HCT116 (cell line): ENCODE data around the gene IGFBP1. TPM values are rescaled to one million over a fixed set of nuclear protein-coding genes. Genes with fewer than 3 reads are reported as not detected.

Experiments
- ATAC-seq: fragments of 200-7000 bp; cut with Tn5 transposase; 2 replicates; pipeline ENCODE4 v1.9.1; 2020; ENCODE audit warnings: mild to moderate bottlenecking, moderate library complexity
- BruUV-seq: library from RNA; stranded (reverse); fragments of 400-500 nt; replicated peaks from 2 replicates; lab custom pipeline; 2021; lab: Mats Ljungman, UMichigan
- CTCF ChIA-PET: fragments of 300-600 bp; sonication (Branson Sonifier 250); formaldehyde crosslinking; loops from one replicate; lab custom pipeline; 2021; ENCODE audit warnings: antibody characterized with exemption; lab: Charles Lee
- POLR2A ChIA-PET: fragments of 300-600, 350-600 bp; sonication (Branson Sonifier 250); formaldehyde crosslinking; loops from one replicate; lab custom pipeline; 2021; ENCODE audit warnings: antibody characterized with exemption; lab: Charles Lee
- RAD21 ChIA-PET, 2 experiments: fragments of 300-600 bp; sonication (Branson Sonifier 250); formaldehyde crosslinking; loops; one replicate each; lab custom pipeline; 2023; ENCODE audit warnings: low total read pairs in 2 of 2; ENCODE audit not compliant: uncharacterized antibody in 2 of 2, unreplicated experiment in 2 of 2, low non-redundant PET in 1 of 2; lab: Charles Lee
- DNase-seq: peaks from one replicate; pipeline ENCODE4 v3.0.0-alpha.2; 2010; ENCODE audit warnings: low read depth, low spot score
- H2AFZ ChIP-seq: fragments of 200-600 bp; shearing (Covaris generic), sonication (generic); 2 replicates; pipeline ENCODE4 v1.6.1; 2017; ENCODE audit warnings: low read depth, mixed run types, mixed read lengths, antibody characterized with exemption, low read length; ENCODE audit not compliant: poor library complexity, severe bottlenecking
- H3K27ac ChIP-seq: 2 replicates; pipeline ENCODE4 v1.5.1; 2012; ENCODE audit warnings: low read depth, low read length
- H3K27me3 ChIP-seq: fragments of 200-600 bp; sonication (generic); 2 replicates; pipeline ENCODE4 v1.6.1; 2016; ENCODE audit warnings: mixed run types, low read length, mixed read lengths; ENCODE audit not compliant: insufficient read depth
- H3K36me3 ChIP-seq, 2 experiments: fragments of 200-500 bp in 1 of 2; fragments of 200-600 bp in 1 of 2; sonication (Bioruptor generic) in 1 of 2; sonication (generic) in 1 of 2; 2 replicates each; pipeline versions ENCODE4 v1.5.1 to v1.6.1; 2014 to 2016; ENCODE audit warnings: low read length in 2 of 2, inconsistent platforms in 1 of 2, mixed read lengths in 1 of 2, mixed run types in 1 of 2; ENCODE audit not compliant: insufficient read depth in 2 of 2, control insufficient read depth in 1 of 2
- H3K4me1 ChIP-seq, 2 experiments: fragments of 200-600 bp in 1 of 2; sonication (generic) in 1 of 2; 2 replicates each; pipeline versions ENCODE4 v1.5.1 to v1.6.1; 2012 to 2017; ENCODE audit warnings: low read length in 2 of 2, inconsistent platforms in 1 of 2, mild to moderate bottlenecking in 1 of 2, mixed read lengths in 1 of 2, mixed run types in 1 of 2, moderate library complexity in 1 of 2; ENCODE audit not compliant: insufficient read depth in 2 of 2, control insufficient read depth in 1 of 2
- H3K4me2 ChIP-seq: fragments of 200-600 bp; sonication (generic); 2 replicates; pipeline ENCODE4 v1.6.1; 2017; ENCODE audit warnings: mixed run types, low read length, mixed read lengths
- H3K4me3 ChIP-seq, 2 experiments: fragments of 200-600 bp in 1 of 2; sonication (generic) in 1 of 2; replicated peaks in 1 of 2; 2 replicates each; pipeline ENCODE4 v1.5.1; 2011 to 2016; ENCODE audit warnings: low read length in 2 of 2, control low read depth in 1 of 2, low read depth in 1 of 2, mild to moderate bottlenecking in 1 of 2, mixed read lengths in 1 of 2, mixed run types in 1 of 2
- H3K79me2 ChIP-seq: fragments of 200-600 bp; sonication (generic); 2 replicates; pipeline ENCODE4 v1.6.1; 2017; ENCODE audit warnings: mild to moderate bottlenecking, mixed run types, low read length, moderate library complexity, mixed read lengths; ENCODE audit not compliant: insufficient read depth
- H3K9ac ChIP-seq: fragments of 200-600 bp; sonication (generic); 2 replicates; pipeline ENCODE4 v1.6.1; 2016; ENCODE audit warnings: low read length, mixed read lengths
- H3K9me2 ChIP-seq: fragments of 200-600 bp; sonication (generic), shearing (Covaris generic); 2 replicates; pipeline ENCODE4 v1.6.1; 2017; ENCODE audit warnings: mixed run types, mild to moderate bottlenecking, moderate library complexity; ENCODE audit not compliant: insufficient read depth
- H3K9me3 ChIP-seq, 2 experiments: fragments of 200-500 bp in 1 of 2; fragments of 200-600 bp in 1 of 2; sonication (Bioruptor generic) in 1 of 2; sonication (generic) in 1 of 2; 2 replicates each; pipeline ENCODE4 v1.6.1; 2014 to 2017; ENCODE audit warnings: low read length in 2 of 2, mixed read lengths in 2 of 2, inconsistent platforms in 1 of 2, low read depth in 1 of 2, mild to moderate bottlenecking in 1 of 2, mixed run types in 1 of 2, moderate library complexity in 1 of 2; ENCODE audit not compliant: control insufficient read depth in 1 of 2, insufficient read depth in 1 of 2
- H4K20me1 ChIP-seq: fragments of 200-600 bp; sonication (generic), shearing (Covaris generic); 2 replicates; pipeline ENCODE4 v1.6.1; 2017; ENCODE audit warnings: mixed run types, mild to moderate bottlenecking, moderate library complexity; ENCODE audit not compliant: insufficient read depth
- CEBPB ChIP-seq: IDR thresholded peaks from 2 replicates; pipeline ENCODE4 v1.6.1; 2012; ENCODE audit warnings: low read depth
- CTCF ChIP-seq, 3 experiments: fragments of 200-600 bp in 1 of 3; sonication (generic) in 1 of 3; IDR thresholded peaks in 2 of 3; conservative IDR thresholded peaks in 1 of 3; 2 replicates each; pipeline ENCODE4 v1.5.1; 2012 to 2017; ENCODE audit warnings: low read depth in 2 of 3, low read length in 2 of 3, antibody characterized with exemption in 1 of 3, borderline replicate concordance in 1 of 3, control low read depth in 1 of 3, mild to moderate bottlenecking in 1 of 3, mixed read lengths in 1 of 3, mixed run types in 1 of 3, moderate library complexity in 1 of 3; ENCODE audit not compliant: insufficient read depth in 1 of 3
- EGR1 ChIP-seq: IDR thresholded peaks from 2 replicates; pipeline ENCODE4 v1.6.1; 2012; ENCODE audit warnings: low read depth
- ELF1 ChIP-seq: IDR thresholded peaks from 2 replicates; pipeline ENCODE4 v1.6.1; 2012; ENCODE audit warnings: low read depth, borderline replicate concordance
- EZH2phosphoT487 ChIP-seq: fragments of 200-600 bp; IDR thresholded peaks from 2 replicates; pipeline ENCODE4 v1.6.1; 2018; ENCODE audit warnings: antibody characterized with exemption, borderline replicate concordance
- MAX ChIP-seq: IDR thresholded peaks from 2 replicates; pipeline ENCODE4 v1.6.1; 2012
- POLR2AphosphoS5 ChIP-seq: IDR thresholded peaks from 2 replicates; pipeline ENCODE4 v1.6.1; 2011; ENCODE audit warnings: mild to moderate bottlenecking, low read depth, low read length, moderate library complexity
- TCF7L2 ChIP-seq: IDR thresholded peaks from 2 replicates; pipeline ENCODE4 v1.7.0; 2011; ENCODE audit warnings: borderline replicate concordance, inconsistent platforms; ENCODE audit not compliant: insufficient read depth, insufficient read length; ENCODE audit errors: extremely low read depth
- YY1 ChIP-seq: IDR thresholded peaks from 2 replicates; pipeline ENCODE4 v1.6.1; 2011; ENCODE audit warnings: low read length, low read depth, moderate library complexity, mild to moderate bottlenecking; ENCODE audit not compliant: insufficient replicate concordance; ENCODE audit errors: extremely low read depth
- ZNF274 ChIP-seq: fragments of 200-500 bp; sonication (Bioruptor generic); IDR thresholded peaks from 2 replicates; pipeline ENCODE4 v1.6.1; 2014; ENCODE audit warnings: mild to moderate bottlenecking, low read depth, low read length, inconsistent platforms
- intact Hi-C: fragments of 100-400 bp; cut with micrococcal nuclease; formaldehyde crosslinking; loops from 2 replicates; pipeline ENCODE4 v1.10.0; 2022
- total RNA-seq: library from RNA; stranded (reverse); gene quantifications from one replicate; pipeline ENCODE4 v1.2.1, GENCODE V29; 2021; ENCODE audit not compliant: unreplicated experiment
- TF ChIP-seq, protein P1 (sequence below): IDR thresholded peaks from 2 replicates; pipeline ENCODE4 v1.6.1; 2012

Gene IGFBP1
- total RNA-seq, 1 experiment from 2014 or later = 0.20 TPM

DNA sequence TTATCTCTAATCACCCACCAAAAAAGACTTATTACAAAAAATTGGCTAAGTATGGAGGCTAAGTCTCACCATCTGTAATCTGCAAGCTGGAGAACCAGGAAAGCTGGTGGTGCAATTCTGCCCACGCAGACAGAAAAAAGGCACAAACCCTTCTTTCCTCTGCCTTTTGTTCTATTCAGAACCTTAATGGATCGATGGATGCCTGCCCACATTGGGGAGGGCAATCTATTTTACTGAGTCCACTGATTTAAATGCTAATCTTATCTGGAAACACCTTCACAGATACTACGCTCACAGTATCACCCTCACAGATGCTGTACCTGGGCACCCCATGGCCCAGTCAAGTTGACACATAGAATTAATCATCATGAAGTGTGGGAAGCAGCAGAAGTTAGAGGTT, 22.6 kb downstream of the IGFBP1 start (continued):
- TF ChIP-seq ZNF274 (no peak), TCF7L2 (no peak), EGR1 (no peak), EZH2phosphoT487 (no peak), YY1 (no peak), CTCF (IDR thresholded peaks at IDR 0.05 in 2 of 3, conservative IDR thresholded peaks at IDR 0.05 in 1 of 3; ENCODE audit: borderline replicate concordance in 1 of 3, insufficient read depth in 1 of 3, low read depth in 2 of 3, low read length in 2 of 3) (no peak)
- TF ChIP-seq, protein P1, sequence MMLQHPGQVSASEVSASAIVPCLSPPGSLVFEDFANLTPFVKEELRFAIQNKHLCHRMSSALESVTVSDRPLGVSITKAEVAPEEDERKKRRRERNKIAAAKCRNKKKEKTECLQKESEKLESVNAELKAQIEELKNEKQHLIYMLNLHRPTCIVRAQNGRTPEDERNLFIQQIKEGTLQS = no peak

- BruUV-seq = no TSS peak
- TF ChIP-seq MAX = no peak
- no peak for TF ChIP-seq CEBPB
- no peak for TF ChIP-seq POLR2AphosphoS5
- no peak for TF ChIP-seq ELF1
- H2AFZ ChIP-seq = no peak overlapping the region
- no peaks in the 10 kb centered on the region for H3K4me1 ChIP-seq
- ChIA-PET CTCF (interaction anchor here (0.9 kb wide), 1 partner anchor 9 kb away, joined by 3 read pairs; no protein-coding TSS in a partner anchor), POLR2A (no interaction called here), RAD21 (no interaction called here)
- H3K4me2 ChIP-seq = no peak overlapping the region
- no peaks in the 10 kb centered on the region for H3K36me3 ChIP-seq
- H3K9me2 ChIP-seq = no peaks in the 10 kb centered on the region
- no peak overlapping the region for H3K9ac ChIP-seq
- no peaks in the 10 kb centered on the region for H3K9me3 ChIP-seq
- no peak overlapping the region for H3K4me3 ChIP-seq
- intact Hi-C loops = no loop called here
- H3K79me2 ChIP-seq = no peaks in the 10 kb centered on the region
- H4K20me1 ChIP-seq = no peaks in the 10 kb centered on the region
- no peak for ATAC-seq
- H3K27ac ChIP-seq = no peak overlapping the region
- H3K27me3 ChIP-seq = no peaks in the 10 kb centered on the region
- no peak for DNase-seq
These were observed 23.0 kb downstream of the IGFBP1 start for GRCh38 chr7:45911311-45911710.
